Neutrophil (primary cell): ENCODE measurements around the gene C6orf118.

ENCODE experiments used
- H3K27ac ChIP-seq: fragments of 200-600 bp; sonication (generic); 2 replicates; pipeline ENCODE4 v1.5.1; 2016; ENCODE audit warnings: mild to moderate bottlenecking, moderate library complexity
- H3K27me3 ChIP-seq: fragments of 200-600 bp; sonication (generic); 2 replicates; pipeline ENCODE4 v1.6.0; 2016; ENCODE audit warnings: mild to moderate bottlenecking
- H3K36me3 ChIP-seq: fragments of 200-600 bp; sonication (generic); 2 replicates; pipeline ENCODE4 v1.5.1; 2017
- H3K4me1 ChIP-seq, 2 experiments: fragments of 200-600 bp in 1 of 2; sonication (generic) in 1 of 2; 1 replicate in 1 of 2; 2 replicates in 1 of 2; pipeline versions ENCODE4 v1.5.1 to v1.6.1; 2013 to 2016; ENCODE audit warnings: low read depth in 1 of 2, low read length in 1 of 2, mild to moderate bottlenecking in 1 of 2, moderate library complexity in 1 of 2; ENCODE audit not compliant: control insufficient read depth in 1 of 2, insufficient read depth in 1 of 2
- H3K4me3 ChIP-seq, 2 experiments: fragments of 200-600 bp in 1 of 2; sonication (generic) in 1 of 2; 1 replicate in 1 of 2; 2 replicates in 1 of 2; pipeline ENCODE4 v1.5.1; 2013 to 2016; ENCODE audit warnings: low read depth in 1 of 2, low read length in 1 of 2, mild to moderate bottlenecking in 1 of 2, moderate library complexity in 1 of 2
- H3K9me3 ChIP-seq: fragments of 200-600 bp; sonication (generic); 2 replicates; pipeline ENCODE4 v1.5.1; 2016
- TF ChIP-seq, protein P1 (sequence below): fragments of 200-600 bp; sonication (generic); IDR thresholded peaks from 2 replicates; pipeline ENCODE4 v1.5.1; 2016; ENCODE audit warnings: antibody characterized with exemption

The C6orf118 gene

DNA sequence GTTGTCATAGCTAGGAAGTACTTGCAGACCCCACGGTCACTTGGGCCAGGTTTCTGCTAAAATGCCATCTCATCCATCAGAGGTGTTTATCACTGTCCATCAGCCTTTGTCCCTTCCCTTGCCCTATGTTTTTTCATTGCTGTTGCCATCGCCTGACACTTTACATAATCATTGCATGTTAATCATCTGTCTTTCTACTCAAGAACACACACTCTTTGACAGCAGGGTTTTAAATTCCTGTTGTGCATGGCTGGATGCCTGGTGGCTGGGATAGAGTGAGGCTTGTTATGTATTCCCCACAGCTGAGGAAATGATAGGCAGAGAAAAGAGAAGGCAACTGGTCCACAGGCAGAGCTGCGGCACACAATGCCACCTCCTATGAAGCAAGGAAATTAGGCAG lies 11.7 kb upstream of the C6orf118 start:
- Histone ChIP-seq H3K27me3 (no peaks in the 10 kb centered on the region), H3K9me3 (no peaks in the 10 kb centered on the region), H3K36me3 (no peaks in the 10 kb centered on the region), H3K4me1 (no peaks in the 10 kb centered on the region), H3K27ac (no peak overlapping the region), H3K4me3 (no peak overlapping the region)
- TF ChIP-seq, protein P1, sequence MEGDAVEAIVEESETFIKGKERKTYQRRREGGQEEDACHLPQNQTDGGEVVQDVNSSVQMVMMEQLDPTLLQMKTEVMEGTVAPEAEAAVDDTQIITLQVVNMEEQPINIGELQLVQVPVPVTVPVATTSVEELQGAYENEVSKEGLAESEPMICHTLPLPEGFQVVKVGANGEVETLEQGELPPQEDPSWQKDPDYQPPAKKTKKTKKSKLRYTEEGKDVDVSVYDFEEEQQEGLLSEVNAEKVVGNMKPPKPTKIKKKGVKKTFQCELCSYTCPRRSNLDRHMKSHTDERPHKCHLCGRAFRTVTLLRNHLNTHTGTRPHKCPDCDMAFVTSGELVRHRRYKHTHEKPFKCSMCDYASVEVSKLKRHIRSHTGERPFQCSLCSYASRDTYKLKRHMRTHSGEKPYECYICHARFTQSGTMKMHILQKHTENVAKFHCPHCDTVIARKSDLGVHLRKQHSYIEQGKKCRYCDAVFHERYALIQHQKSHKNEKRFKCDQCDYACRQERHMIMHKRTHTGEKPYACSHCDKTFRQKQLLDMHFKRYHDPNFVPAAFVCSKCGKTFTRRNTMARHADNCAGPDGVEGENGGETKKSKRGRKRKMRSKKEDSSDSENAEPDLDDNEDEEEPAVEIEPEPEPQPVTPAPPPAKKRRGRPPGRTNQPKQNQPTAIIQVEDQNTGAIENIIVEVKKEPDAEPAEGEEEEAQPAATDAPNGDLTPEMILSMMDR, result no peak

DNA sequence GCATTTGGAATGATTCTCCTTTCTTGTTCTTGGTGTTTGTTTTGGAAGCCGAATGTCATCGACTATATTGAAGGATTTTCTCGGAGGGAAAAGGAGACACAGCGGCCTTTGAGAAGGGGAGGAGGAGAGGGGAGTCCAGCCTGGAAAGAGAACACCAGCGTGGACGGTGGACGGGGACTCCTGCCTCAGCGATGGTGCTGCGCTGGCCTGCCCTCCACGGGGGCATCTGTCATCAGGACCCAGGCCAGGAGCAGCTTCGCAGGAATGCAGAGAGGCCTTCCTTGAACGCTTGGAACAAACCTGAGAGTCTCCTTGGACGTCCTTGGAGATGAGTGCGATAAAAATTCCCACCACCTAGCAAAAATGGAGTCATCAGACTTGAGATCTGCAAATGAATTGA lies 8.3 kb upstream of the C6orf118 start:
- Histone ChIP-seq H3K27ac (no peak overlapping the region), H3K4me1 (no peaks in the 10 kb centered on the region), H3K4me3 (no peak overlapping the region), H3K27me3 (no peaks in the 10 kb centered on the region), H3K36me3 (no peaks in the 10 kb centered on the region), H3K9me3 (no peaks in the 10 kb centered on the region)
- TF ChIP-seq, protein P1, result no peak

DNA sequence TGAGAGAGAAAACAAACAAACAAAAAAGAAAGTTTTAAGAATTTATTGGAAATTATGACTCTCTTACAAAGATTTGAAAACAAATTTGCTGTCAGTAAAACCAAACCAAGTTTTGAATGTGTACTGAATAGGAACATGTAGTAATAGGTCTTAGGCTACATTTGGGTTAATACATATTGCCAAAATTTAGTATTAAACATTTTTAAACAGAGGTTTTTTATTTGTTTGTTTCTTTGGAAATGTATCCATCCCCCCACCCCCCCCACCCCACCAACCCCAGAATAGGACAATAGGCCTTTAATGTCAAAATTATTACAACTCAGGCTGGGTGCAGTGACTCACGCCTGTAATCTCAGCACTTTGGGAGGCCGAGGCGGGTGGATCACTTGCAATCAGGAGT lies 2.5 kb downstream of the C6orf118 start:
- TF ChIP-seq, protein P1, result no peak
- Histone ChIP-seq H3K4me3 (no peak overlapping the region), H3K4me1 (no peaks in the 10 kb centered on the region)

DNA sequence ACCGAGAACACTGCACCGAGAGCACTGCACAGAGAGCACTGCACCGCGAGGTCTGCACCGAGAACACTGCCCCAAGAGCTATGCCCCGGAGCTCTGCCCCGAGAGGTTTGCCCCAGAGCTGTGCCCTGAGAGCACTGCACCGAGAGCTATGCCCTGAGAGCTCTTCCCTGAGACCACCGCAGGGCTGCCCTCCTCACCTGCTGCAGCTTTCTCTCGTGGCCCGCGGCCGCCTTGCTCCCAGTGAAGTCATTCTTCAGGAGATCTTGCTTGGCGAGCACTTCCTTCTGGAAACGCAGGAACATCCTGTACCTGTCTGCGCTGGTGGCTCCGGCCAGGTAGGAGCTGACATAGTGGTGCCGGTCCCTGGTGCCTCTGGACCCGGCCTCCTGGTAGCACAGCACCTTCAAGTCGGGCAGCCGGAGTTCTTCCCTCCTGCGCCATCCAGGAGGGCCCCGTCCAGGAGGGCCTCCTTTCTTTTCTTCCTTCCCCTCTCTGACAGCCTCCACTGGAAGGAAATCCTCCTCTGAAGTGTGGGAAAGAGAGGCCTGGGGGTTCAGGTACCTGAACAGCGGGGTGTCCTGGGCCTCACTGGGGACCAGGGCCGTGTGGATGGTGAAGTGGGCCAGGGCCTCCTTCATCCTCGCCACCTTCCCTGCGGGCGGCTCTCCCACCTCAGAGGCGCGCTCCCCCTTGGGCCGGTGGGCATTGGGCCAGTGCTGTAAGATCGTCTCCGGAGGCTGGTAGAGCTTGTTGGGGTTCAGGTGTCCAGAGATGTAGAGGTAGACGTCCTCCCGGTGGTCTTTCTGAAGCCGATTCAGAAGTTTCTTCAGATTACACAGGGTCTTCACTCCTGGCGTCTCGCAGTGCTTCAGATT lies 7.8 kb downstream of the C6orf118 start:
- H3K27ac ChIP-seq, result no peak overlapping the region
- no peaks in the 10 kb centered on the region for H3K9me3 ChIP-seq
- H3K36me3 ChIP-seq, result no peaks in the 10 kb centered on the region
- TF ChIP-seq, protein P1, result no peak
- no peaks in the 10 kb centered on the region for H3K27me3 ChIP-seq
- no peaks in the 10 kb centered on the region for H3K4me1 ChIP-seq
- no peak overlapping the region for H3K4me3 ChIP-seq

More for the DNA sequence above, 2.5 kb downstream of the C6orf118 start:
- H3K9me3 ChIP-seq, result no peaks in the 10 kb centered on the region
- no peaks in the 10 kb centered on the region for H3K36me3 ChIP-seq
- H3K27ac ChIP-seq, result no peak overlapping the region
- H3K27me3 ChIP-seq, result peaks cover 8% of the 10 kb centered on the region

DNA sequence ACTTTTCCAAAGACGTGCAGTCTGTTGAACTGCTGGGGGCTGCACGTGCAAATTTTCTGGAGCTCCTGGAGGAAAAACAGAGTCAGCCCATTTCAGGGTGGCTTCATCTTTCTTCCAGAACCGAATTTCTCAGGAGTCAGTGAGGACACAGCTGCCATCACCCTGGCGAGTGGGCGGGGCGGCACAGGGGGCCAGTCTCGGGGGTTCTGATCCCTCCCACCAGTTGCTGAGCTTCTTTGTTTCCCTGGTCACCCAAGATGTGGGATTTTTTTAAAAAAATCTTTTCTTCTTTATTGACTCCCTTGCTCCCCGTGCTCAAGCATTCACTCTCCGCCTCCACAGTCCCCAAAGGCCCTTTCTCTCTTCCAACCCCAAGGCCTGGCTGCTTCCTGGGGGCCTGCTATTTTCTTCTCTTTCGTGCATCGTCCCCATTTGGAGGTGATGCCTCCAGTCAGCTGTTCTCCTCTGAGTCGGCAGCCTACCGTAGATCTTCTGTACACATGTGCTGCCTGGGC lies 8.9 kb downstream of the C6orf118 start:
- Histone ChIP-seq H3K9me3 (no peaks in the 10 kb centered on the region), H3K27ac (no peak overlapping the region), H3K27me3 (no peaks in the 10 kb centered on the region), H3K36me3 (no peaks in the 10 kb centered on the region), H3K4me3 (no peak overlapping the region), H3K4me1 (no peaks in the 10 kb centered on the region)
- TF ChIP-seq, protein P1, result no peak
